Activated naive CD8-positive, alpha-beta T cell treated with anti-CD3 and anti-CD28 coated beads, Interleukin-2, amount 50 U/mL, for 24 hours (primary cell): ENCODE data around the gene ANAPC4.

Source experiments
- ATAC-seq: fragments of 150-1000 bp; cut with Tn5 transposase; one replicate; pipeline ENCODE4 v1.10.0; 2021
- DNase-seq: peaks from one replicate; pipeline ENCODE4 v3.0.0; 2021
- H3K27ac Mint-ChIP-seq: one replicate; pipeline ENCODE4 v1.8.0; 2021; ENCODE audit warnings: mild to moderate bottlenecking, mixed read lengths
- H3K27me3 Mint-ChIP-seq: one replicate; pipeline ENCODE4 v1.8.0; 2021; ENCODE audit warnings: mixed read lengths
- H3K36me3 Mint-ChIP-seq: one replicate; pipeline ENCODE4 v1.8.0; 2021; ENCODE audit warnings: low read depth, mixed read lengths
- H3K4me1 Mint-ChIP-seq: one replicate; pipeline ENCODE4 v1.8.0; 2021; ENCODE audit warnings: mixed read lengths
- H3K4me3 Mint-ChIP-seq: one replicate; pipeline ENCODE4 v1.8.0; 2021; ENCODE audit warnings: mild to moderate bottlenecking, moderate library complexity, mixed read lengths
- H3K9me3 Mint-ChIP-seq: one replicate; pipeline ENCODE4 v1.8.0; 2021; ENCODE audit warnings: mixed read lengths

Gene ANAPC4

GRCh38 chr4:25466966-25467697 is 90.1 kb downstream of the ANAPC4 start:
- H3K27ac Mint-ChIP-seq: peak overlapping the region; percentile 41

DNA sequence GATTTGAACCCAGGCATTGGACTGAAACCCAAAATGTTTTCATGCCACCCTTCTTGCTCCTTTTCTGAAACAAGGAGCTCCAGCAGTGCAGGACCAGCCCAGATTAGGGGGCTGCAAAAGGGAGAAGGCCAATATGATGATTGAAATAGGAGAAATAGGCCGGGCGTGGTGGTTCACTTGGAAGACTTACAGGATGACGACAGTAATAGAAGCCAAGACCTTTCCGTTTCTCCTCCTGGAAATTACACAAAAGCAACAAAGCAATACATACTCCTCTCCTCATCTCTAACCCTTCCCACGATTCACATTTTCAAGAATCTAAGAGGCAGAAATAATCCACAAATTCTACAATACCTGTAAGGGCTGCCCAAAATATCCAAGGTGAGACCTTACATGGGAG is 90.8 kb downstream of the ANAPC4 start:
- H3K4me1 Mint-ChIP-seq: no peaks in the 10 kb centered on the region
- H3K4me3 Mint-ChIP-seq: no peak overlapping the region
- ATAC-seq (no peak), DNase-seq (no peak)
- H3K36me3 Mint-ChIP-seq: no peaks in the 10 kb centered on the region
- no peaks in the 10 kb centered on the region for H3K27me3 Mint-ChIP-seq
- no peak overlapping the region for H3K27ac Mint-ChIP-seq
- peaks cover 3% of the 10 kb centered on the region for H3K9me3 Mint-ChIP-seq

More at GRCh38 chr4:25466966-25467697, 90.1 kb downstream of the ANAPC4 start:
- Mint-ChIP-seq H3K4me3 (no peak overlapping the region), H3K4me1 (no peaks in the 10 kb centered on the region), H3K9me3 (peaks cover 3% of the 10 kb centered on the region), H3K36me3 (no peaks in the 10 kb centered on the region), H3K27me3 (no peaks in the 10 kb centered on the region)
- DNase-seq (no peak), ATAC-seq (no peak)
